H1 (cell line): Measurements from ENCODE around the gene RCAN3. TPM values are rescaled to one million over a fixed set of nuclear protein-coding genes. Genes with fewer than 3 reads are reported as not detected.

Experiments used
- HDAC2 ChIP-seq, 2 experiments: fragments of 300-600 bp in 1 of 2; sonication (generic) in 1 of 2; IDR thresholded peaks; 2 replicates each; pipeline ENCODE4 v1.6.1; 2011 to 2012; ENCODE audit warnings: low read depth in 2 of 2, low read length in 2 of 2, mild to moderate bottlenecking in 2 of 2, moderate library complexity in 2 of 2, borderline replicate concordance in 1 of 2, inconsistent platforms in 1 of 2
- KDM5A ChIP-seq: fragments of 200-600 bp; IDR thresholded peaks from 2 replicates; pipeline ENCODE4 v1.7.1; 2012; ENCODE audit warnings: mild to moderate bottlenecking, low read length, inconsistent platforms, mixed read lengths
- TCF12 ChIP-seq: IDR thresholded peaks from 2 replicates; pipeline ENCODE4 v1.6.1; 2011; ENCODE audit warnings: low read depth, mild to moderate bottlenecking, low read length
- polyA plus RNA-seq, 7 experiments: library from polyadenylated mRNA; depleted of rRNA in 3 of 7; stranded (reverse) in 5 of 7; unstranded in 2 of 7; fragments of >200 nt in 5 of 7; fragments of 200-250 nt in 2 of 7; gene quantifications; 1 replicate in 5 of 7; 2 replicates in 1 of 7; 4 replicates in 1 of 7; pipeline versions ENCODE4 v1.2.1 to v1.2.3, GENCODE V29; 2011 to 2013; ENCODE audit warnings: missing spikeins in 2 of 7, mixed read lengths in 2 of 7
- total RNA-seq: library from RNA; stranded (reverse); fragmentation: NEBNext Ultra II Directional; extraction: Animal tissue kit (Norgen Biotek cat#: 25700); gene quantifications from 2 replicates; pipeline ENCODE4 v1.2.1, GENCODE V29; 2021

The RCAN3 gene
- total and polyA plus RNA-seq, 2 of the 8 experiments (the other 6 are each of a cell fraction or from before 2014, with no cell fraction given): 5.6 to 16.6 TPM

DNA sequence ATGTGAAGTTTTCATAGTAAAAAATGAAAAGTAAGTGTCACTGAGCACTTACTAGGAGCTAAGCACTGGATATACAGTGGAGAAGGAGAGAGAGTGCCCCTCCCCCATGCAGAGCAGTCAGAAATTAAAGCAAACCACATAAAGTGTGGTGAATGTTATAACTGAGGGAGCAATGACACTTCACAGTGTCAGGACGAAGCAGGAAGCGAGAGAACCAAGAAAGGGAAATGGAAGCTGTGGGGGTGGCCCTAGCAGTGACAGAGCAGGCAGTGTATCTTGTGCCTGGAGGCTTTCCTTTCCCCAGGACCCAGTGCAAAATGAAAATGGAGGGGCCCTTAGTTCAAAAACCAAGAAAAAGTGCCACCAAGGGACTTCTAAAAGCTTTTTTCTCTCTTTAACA, 21.5 kb upstream of the RCAN3 start (continued):
- TF ChIP-seq KDM5A (no peak), HDAC2 (IDR thresholded peaks at IDR 0.05; ENCODE audit: borderline replicate concordance in 1 of 2, low read depth in 2 of 2, low read length in 2 of 2) (no peak), TCF12 (no peak)
